Ammon's horn (tissue), 1 donor: ENCODE data around the gene HOXC4.

ENCODE experiments used
- DNase-seq: peaks from one replicate; pipeline ENCODE4 v3.0.0-alpha.2; 2016; ENCODE audit warnings: low spot score

Gene HOXC4

DNA sequence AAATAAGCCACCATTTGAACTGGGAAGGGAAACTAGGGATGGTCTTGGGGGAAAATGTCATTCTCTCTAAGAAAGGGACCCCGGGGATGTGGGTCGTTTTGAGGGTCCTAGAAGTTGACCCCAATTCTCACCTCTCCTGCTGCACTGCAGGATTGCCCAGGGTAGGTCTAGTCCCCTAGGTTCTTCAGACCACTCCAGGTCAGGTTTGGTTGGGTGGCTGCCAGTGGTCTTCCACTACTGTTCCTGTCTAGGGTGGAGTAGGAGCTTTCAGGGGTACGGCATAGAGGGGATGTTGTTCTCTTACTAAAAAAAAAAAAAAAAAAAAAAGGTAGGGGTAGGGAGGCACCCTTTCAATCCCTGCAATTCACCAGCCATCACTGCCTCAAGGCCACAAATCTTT is 37.6 kb upstream of the HOXC4 start:
- DNase-seq, result no peak

DNA sequence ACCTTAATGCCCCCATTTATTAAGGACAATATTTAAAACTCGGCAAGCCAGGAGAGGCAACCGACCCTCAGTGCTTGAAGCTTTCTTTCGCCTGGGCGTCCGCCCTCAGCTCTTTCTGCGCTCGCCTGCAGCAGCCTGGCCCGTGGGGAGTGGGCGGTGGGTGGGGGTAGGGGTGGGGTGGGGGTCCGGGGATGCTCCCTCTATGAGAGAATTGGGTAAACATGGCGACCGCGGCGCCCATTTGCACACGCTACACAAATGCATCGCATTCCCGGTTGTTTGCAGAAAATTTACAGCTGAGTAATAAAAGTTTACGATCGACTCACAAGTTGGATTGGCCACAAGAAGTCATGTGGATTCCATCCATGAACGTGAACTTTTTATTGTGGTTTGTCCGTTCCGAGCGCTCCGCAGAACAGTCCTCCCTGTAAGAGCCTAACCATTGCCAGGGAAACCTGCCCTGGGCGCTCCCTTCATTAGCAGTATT is 37.1 kb upstream of the HOXC4 start:
- DNase-seq, result no peak

DNA sequence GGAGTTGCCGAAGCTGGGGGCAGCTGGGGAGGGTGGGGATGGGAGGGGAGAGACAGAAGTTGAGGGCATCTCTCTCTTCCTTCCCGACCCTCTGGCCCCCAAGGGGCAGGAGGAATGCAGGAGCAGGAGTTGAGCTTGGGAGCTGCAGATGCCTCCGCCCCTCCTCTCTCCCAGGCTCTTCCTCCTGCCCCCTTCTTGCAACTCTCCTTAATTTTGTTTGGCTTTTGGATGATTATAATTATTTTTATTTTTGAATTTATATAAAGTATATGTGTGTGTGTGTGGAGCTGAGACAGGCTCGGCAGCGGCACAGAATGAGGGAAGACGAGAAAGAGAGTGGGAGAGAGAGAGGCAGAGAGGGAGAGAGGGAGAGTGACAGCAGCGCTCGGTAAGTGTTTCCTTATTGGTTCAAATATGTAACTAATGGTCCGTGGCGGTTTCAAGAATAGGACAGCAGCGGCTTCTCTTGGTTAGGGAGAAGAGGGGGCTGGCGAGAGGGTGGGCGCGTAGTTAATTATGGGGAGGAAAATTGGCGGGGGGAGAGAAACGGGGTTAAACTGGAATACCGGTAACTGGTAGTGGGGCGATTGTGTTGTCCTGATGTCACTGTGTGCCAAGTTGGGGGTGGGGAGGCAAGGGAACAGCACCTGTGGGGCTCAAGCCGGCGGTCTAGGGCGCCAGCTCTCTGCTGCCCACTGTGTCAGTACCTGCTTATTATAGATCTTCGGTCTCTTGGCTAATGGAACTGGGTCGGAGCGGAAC is 36.4 kb upstream of the HOXC4 start:
- no peak for DNase-seq

DNA sequence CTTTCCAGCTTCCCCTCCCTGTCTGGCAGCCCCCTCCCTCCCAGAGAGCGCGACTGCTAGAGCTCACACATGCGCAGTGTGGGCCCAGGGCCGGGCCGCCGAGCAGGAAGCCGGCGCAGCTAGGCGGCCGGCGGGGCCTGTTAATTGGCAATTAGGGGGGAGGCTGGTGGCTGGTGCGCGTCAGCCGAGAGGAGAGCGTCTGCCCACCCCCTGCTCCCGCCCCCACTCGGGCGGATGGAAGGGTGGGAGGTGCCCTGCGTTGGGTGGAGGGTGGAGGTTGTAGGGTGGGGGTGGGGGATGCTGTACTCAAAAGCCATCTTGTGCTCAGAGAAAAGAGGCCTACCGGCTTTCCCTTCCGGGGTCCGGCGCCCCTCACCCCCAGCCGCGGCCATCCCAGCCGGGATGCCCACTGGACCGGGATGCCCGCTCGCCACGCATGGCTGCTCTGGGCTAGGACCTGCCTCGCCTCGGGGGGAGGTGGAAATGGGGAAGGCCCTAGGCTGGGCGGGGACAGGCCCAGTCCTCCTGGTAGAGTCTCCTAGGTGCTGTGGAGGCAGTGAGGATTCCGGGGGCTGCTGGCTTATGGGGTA is 35.7 kb upstream of the HOXC4 start:
- DNase-seq, result peak; percentile 67

DNA sequence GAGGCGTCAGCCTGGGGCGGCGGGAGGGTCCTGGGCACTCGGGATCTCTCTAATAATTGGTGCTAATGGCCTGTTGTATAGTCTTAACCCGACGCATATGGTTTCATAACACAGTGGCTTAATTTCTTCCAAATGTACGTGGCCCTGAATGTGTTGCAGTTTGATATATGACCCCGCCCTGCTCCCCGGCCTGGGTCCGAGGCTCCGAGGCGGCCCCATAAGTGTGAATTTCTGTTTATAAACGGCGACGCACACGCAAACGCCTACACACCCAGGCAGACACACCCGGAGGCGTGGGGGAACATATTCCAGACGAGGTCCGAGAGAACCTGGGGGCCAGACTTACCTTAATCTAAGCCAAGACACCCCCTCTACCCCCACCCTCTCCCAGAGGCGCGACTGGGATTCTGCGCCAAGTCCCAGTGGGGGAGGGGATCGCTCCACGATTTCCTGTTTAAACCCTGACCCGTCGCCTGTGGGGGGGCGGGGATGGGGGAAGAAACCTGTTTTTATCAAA is 35.1 kb upstream of the HOXC4 start:
- no peak for DNase-seq

DNA sequence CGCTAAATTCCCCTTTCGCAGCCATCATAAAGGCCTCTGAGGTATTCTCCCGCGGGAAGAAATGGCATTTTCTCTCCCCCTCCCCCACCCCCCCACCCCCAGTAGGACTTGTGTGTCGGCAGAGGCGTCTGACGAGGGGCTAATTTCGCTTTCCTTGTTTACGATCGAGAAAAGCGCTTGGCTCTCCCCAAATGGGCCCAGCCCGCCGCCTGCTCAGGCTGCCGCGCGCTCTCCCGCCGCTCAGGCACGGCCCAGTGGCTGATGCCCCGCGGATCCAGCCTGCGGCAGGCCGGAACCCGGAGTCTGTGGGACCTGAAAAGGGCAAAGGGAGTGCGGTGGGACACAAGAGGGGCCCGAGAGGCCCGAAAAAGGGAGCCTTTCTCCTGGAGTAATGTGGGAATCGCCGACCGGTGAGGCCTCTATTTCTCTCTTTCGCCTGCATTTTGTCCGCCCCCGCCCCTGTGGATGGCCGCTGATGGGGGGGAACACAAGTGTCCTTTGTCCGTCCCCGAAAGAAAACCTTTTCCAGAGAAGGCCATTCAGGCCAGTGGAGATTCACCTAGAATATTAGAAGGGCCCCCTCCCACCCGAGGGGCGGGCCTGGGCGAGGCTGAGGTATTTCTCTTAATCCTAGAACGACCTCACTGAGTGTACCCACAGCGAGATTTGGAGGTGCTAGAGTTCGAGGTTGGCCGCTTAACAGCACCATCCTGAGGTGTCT is 34.4 kb upstream of the HOXC4 start:
- no peak for DNase-seq

DNA sequence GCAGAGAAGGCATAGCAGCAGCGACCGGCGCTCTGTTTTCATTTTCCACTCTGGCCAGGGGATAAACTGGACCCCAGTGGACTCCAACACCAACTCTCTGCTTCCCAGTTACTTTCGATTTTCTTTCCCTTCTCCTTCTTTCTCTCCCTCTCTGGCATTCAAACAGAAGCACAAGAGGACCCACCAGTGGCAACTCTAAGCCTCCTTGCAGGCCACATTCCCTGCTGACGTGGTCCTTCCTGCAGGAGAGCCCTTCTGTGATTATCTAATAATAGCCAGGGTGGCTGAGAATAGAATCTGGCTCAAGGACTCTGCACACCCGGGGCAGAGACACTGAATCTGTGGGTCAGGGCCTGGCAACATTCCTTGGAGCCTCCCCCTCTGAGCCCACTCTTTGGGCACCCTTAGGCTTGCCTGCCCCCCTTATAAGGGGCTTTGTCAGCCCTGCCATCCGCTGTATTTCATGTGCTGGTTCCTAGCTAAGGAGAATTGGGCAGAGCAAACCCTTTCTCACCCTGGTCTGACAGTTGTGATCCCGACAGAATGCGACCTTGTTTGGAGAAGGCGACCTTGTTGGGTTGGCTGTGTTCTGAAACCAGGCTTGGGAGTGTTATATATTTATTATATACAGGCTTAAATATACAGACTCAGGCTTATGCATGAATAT is 33.6 kb upstream of the HOXC4 start:
- no peak for DNase-seq

DNA sequence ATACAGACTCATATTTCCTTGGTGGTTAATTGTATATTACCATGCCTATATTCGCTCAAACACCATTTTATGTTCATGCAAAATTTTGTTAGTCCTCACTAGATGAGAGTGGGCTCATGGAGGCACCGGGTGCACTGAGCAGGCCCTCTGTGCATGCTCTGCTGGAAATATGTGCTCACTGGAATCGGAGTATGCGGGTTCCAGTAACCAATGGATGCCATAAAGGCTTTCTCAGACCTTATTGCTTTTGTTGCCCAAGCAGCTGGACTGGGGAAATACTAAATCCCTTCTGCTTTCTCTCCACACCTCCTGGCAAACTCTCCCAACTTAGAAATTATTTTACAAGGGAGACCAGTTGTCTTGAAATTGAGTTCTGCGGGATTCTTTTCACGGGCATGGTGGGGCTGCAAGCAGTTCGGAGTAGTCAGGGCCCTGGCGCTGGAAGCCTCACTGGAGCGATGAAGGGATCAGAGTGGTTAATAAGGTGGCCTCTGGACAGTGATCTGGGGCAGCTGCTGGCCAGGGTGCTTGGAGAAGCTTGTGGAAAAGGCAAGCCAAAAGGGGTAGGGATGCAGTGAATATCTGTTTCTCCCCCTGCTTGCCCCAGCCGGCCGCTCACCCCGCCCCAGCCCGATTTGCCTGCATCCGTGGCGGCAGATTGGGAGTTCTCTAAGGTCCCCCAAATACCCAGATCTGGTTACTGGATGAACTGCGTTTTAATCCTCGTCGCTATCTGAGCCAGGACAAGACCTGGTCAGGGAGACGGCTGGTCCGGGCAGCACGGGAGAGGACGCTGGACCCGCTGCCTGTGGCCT is 32.8 kb upstream of the HOXC4 start:
- no peak for DNase-seq

DNA sequence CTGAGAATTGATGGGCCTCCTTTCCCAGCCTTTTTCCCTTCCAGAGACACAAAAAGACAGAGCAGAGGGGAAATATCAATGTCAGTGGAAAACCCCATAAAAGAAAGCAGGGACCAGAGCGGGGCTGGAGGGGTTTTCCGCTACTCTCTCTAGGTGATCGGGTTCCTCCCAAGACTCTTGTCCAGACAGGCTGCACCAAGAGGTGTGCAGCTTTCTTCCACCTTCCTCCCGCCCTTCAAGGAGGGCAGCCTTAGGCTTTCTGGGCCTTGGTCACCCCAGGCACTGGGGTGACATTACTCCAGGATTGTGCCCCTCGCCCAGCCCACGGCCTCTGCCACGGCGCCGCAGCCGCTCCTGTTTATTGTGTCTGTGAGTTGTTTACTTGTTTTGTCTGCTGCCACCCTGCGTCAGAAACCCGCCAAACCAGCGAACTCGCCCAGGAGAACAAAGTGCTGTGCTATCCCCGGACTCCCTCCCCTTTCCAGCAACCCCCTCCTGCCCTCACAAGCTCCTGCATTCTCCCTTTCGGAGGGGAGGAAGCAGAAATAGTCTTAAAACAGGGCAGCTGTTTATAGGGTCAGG is 32.1 kb upstream of the HOXC4 start:
- DNase-seq, result no peak

DNA sequence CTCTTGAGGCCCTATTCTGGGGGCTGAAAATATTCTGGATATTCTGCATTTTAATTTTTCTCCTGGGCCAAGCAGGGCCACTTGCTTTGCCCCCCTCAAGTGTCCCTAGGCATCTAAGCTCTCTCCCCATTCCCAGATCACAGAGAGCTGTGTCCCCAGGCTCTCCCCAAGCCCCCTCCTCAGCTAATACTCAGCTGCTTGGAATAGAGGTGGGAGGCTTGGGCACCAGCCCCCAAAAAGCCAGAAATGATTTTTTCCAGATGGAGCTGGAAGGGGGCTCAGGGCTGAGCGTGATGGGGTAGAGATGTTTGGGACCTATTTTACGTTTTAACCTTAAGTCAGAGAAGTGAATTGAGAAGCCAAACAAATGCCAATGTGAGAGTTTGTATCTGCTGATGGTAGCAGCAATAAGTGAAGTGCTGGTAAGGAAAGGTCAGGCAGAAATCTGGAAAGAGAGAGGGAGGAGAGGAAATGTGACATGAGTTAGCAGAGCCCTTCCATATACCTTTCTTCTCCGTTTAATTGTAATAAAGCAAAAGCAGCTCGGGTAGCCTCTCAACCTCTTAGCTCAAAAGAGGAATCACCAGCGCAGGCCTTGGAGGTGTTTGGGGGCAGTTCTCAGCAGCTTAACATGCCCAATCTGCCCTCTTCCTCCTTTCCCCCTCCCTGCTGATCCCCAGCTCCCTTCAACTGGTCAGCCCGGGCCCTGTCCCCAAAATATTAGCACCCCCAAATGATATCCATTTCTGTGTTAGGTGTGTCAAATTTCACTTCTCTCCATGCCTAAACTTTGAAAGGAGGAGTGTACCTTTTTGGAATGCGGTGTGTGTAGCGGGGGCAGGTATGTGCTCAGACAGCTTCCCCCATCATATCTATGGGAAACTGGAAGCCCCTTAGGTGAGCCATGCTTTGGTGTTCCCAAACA is 30.4 kb upstream of the HOXC4 start:
- DNase-seq, result no peak

DNA sequence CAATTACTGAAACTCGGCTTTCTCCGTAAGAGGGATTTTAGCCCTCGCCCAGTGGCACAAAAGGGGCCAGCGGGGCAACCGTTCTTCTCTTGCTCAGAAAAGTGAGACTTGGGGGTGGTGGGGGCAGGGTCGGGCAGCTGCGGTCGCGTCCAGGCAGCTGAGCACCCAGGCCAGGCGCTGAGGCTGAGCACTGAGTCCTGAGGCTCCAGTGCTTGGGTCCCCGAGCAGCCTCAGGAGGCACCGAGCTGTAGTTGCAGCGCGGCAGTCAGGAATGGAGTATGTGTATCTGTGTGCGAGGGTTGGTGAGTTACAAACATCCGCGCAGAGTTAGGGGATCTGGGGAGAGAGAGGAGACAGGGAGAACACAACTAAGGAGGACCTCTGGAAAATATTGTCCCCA is 29.5 kb upstream of the HOXC4 start:
- no peak for DNase-seq

DNA sequence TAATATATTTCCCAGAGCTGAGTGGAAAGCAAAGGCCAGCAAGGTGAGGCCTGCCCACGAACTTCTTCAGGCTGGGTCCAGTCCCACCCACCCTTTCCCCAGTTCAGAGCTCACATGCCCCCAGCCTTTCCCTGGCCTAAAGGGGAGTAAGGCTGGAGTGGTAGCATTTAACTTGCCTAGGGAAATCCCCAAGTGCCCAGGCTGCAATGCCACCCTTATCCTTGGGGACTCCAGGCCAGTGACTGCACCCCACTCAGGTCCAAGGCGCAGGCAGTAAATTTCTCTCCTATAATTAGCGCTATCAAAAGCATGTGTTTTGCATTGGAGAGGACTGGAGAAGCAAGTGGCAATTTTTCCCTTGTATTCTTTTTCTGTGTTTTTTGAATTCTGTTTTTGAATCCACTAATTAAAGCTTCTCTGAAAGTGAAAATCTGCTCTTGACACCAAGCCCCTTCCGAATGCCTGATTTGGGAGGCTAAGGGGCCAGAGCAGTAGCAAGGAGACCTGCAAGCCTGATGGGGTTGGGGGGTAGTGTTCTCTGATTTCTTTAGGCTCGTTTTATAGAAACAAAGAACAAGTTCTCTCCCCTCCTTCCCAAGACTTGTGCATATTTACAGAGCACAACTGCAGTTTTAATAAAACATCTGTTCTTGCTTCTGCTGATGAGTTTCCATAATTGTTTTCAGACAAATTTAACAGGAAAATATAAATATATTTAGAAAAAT is 28.9 kb upstream of the HOXC4 start:
- DNase-seq, result no peak

DNA sequence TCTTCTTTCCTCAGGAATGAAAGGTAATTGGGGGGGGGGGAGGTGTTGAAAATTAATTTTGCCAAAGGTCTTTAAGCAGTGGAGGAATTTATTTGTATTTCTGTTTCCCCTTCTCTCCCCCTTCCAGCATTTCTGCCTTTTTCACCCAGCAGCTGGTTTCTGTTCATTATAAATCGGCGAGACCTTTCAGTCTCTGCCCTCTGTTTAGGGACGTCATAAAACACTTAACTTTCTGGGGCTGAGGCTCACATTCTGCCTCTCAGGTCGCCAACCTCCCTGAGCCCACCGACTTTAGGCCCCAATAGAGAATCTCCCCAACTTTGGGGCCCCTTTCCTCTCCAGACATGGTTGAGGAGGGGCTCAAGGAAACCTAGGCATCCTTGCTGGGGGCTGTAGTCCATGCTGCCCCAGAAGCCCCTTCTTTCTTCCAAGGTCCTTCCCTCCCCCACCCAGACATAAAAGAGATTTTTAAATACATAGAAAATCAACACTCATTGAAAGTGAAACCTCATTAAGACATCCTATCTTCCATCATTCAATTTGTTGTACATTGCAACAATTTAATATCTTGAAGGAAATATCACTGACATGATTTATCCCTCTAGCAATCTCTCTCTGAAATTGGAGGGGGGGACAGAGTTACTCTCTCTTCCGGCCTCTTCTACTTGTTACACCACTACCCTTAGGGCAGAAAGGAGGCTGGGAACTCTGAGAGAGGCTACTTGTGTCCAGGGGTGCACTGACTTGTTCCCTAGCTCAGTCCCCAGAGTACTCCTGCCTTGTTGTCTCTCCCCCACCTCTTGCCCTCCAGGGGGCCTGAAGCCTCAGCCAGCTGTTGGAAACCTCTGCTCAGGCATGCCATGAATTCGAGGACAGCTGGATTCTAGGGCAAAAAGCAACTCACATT is 27.9 kb upstream of the HOXC4 start:
- no peak for DNase-seq

DNA sequence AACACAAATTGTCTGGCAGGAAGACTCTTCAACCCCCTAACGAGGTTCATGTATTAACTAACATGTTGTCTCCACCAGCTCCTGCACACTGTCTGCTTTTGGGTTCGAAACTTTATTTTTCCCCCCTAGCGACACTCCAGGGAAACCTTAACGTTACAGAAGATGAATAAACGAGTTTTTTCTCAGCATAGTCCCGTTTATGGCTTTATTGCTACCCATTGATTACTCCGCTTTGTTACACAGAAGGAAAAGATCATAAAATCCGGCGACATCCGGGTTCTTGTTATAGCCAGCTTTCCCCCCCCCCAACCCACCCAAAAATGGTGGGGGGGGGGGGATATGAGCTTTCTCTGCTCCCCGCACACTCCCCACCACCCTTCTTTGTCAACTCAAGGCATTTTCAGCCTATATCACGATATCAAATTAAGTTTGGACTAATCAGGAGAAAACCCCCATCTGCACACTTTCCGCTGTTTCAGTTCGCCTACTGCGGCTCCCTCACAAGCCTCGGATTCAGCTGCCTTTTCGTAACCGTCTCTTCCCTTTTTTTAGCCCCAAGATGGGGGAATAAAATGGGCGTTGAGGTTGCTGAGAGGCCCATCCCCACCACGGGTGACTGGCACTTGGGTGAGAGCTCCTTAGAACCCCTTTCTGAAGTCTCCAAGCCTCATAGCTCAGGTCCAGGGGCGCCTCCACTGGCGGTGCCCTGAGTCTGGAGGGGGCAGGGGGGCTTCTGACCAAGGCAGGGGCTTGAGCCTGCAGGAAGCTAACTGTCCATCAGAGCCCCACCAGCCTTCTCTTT is 26.8 kb upstream of the HOXC4 start:
- no peak for DNase-seq

DNA sequence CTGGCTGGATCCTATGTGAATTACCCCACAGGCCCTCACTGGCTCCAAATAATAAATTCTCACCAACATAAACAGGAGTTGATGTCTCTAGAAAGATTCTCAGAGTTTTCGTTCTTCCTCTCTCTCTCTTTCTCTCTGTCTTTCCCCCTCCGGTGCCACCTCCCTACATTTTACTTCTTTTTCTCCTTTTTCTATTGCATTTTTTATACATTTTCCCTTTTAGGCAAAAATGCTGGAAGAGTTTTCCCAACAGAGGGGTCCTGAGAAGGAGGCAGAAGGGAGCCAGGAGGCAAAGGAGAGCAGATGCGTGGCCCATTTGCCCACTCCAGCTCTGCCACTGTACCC is 26.2 kb upstream of the HOXC4 start:
- no peak for DNase-seq

DNA sequence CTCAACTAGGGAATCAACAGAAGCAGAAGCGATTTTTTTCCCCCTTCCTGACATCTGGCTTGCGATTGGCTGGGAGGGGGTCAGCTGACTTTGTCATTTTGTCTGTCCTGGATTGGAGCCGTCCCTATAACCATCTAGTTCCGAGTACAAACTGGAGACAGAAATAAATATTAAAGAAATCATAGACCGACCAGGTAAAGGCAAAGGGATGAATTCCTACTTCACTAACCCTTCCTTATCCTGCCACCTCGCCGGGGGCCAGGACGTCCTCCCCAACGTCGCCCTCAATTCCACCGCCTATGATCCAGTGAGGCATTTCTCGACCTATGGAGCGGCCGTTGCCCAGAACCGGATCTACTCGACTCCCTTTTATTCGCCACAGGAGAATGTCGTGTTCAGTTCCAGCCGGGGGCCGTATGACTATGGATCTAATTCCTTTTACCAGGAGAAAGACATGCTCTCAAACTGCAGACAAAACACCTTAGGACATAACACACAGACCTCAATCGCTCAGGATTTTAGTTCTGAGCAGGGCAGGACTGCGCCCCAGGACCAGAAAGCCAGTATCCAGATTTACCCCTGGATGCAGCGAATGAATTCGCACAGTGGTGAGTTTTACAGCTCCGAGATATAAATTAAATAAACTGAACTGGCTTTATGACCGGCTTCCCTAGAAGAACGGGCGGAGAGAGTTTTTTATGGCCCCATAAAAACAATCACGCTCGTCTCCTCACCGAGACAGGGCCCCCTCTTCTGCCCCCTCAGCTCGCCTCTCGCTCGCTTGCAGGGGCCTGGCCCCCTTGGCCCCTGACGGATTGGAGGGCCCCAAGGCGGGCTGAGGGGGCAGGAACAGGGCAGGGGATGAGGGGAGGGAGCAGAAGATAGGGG is 25.1 kb upstream of the HOXC4 start, which contains the start of gene HOXC6:
TSS of gene HOXC6 (plus strand) at position 127 of the 888 bp plus-strand sequence. CDS start at position 209, 82 bp downstream.
- no peak for DNase-seq
